ENCODE measurements around the gene FBXL7.

Gene FBXL7

GRCh38 chr5:15627109-15627508 lies 127.1 kb downstream of the FBXL7 start (continued):
- no peak for TF ChIP-seq ZFP30 (CRISPR knock-in tag; IDR thresholded peaks at IDR 0.05)
- TF ChIP-seq POU6F1 (CRISPR knock-in tag; IDR thresholded peaks at IDR 0.05; ENCODE audit: borderline replicate concordance, low read depth), result no peak
- TF ChIP-seq BACH2 (CRISPR knock-in tag; IDR thresholded peaks at IDR 0.05; ENCODE audit: borderline replicate concordance), result no peak
- TF ChIP-seq TCF4 (CRISPR knock-in tag; IDR thresholded peaks at IDR 0.05; ENCODE audit: borderline replicate concordance), result no peak
- TF ChIP-seq GLIS3 (CRISPR knock-in tag; IDR thresholded peaks at IDR 0.05), result no peak
- no peak for TF ChIP-seq PPARA (CRISPR knock-in tag; IDR thresholded peaks at IDR 0.05; ENCODE audit: borderline replicate concordance)
- TF ChIP-seq SNAI2 (CRISPR knock-in tag; IDR thresholded peaks at IDR 0.05), result no peak
- TF ChIP-seq ISL1 (CRISPR knock-in tag; IDR thresholded peaks at IDR 0.05), result no peak
- TF ChIP-seq ZNF8 (CRISPR knock-in tag; IDR thresholded peaks at IDR 0.05), result no peak

DNA sequence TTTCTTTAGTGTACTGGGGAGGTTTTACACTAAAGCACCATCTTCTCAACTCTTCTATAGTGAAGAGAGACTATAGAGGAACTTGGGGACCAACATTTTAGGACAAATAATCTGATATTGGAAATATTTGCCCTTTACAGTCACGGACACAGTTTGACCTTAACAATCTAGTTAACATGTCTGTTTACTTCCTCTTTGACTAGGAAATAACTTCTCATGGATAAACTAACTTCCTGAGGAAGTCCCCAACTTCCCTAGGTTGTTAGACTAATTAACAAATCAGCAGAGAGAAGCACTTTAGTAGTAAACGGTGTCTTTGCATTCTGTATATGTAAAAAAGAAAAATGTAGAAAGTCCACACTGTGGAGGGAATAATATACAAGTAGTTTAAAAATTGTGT lies 127.7 kb downstream of the FBXL7 start:
- TF ChIP-seq ZNF70 (CRISPR knock-in tag; IDR thresholded peaks at IDR 0.05), result no peak
- no peak for TF ChIP-seq SNAI2 (CRISPR knock-in tag; IDR thresholded peaks at IDR 0.05)
- no peak for TF ChIP-seq BACH2 (CRISPR knock-in tag; IDR thresholded peaks at IDR 0.05; ENCODE audit: borderline replicate concordance)
- no peak for TF ChIP-seq OSR1 (CRISPR knock-in tag; IDR thresholded peaks at IDR 0.05)
- no peak for TF ChIP-seq TCF4 (CRISPR knock-in tag; IDR thresholded peaks at IDR 0.05; ENCODE audit: borderline replicate concordance)
- no peak for TF ChIP-seq TSHZ2 (CRISPR knock-in tag; IDR thresholded peaks at IDR 0.05)
- no peak for TF ChIP-seq POU6F1 (CRISPR knock-in tag; IDR thresholded peaks at IDR 0.05; ENCODE audit: borderline replicate concordance, low read depth)
- no peak for TF ChIP-seq ISL1 (CRISPR knock-in tag; IDR thresholded peaks at IDR 0.05)
- no peak for TF ChIP-seq TOX (CRISPR knock-in tag; IDR thresholded peaks at IDR 0.05; ENCODE audit: borderline replicate concordance)
- TF ChIP-seq ARNTL (CRISPR knock-in tag; IDR thresholded peaks at IDR 0.05; ENCODE audit: borderline replicate concordance, low read depth), result no peak
- no peak for ATAC-seq

DNA sequence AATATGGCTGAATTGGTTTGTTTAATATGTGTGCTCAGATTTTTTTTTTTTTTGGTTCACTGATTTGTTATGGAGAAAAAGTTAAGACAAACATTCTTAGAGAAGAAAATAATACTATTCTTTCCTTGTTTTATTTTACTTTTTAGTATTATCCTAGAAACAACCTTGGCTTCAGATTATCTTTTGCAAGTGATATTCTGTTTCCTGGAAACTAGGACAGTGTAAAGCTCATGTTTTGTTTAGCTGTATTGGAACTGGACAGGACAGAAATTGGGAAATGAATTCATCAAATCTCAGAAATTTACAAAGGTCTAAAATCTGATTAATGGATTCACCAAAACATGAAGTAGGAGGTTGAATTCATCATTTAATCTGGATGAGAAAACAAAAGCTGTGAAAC lies 130.5 kb downstream of the FBXL7 start:
- ATAC-seq, result no peak
- TF ChIP-seq CSRNP3 (CRISPR knock-in tag; IDR thresholded peaks at IDR 0.05) (no peak), POU6F1 (CRISPR knock-in tag; IDR thresholded peaks at IDR 0.05; ENCODE audit: borderline replicate concordance, low read depth) (no peak), ARNTL (CRISPR knock-in tag; IDR thresholded peaks at IDR 0.05; ENCODE audit: borderline replicate concordance, low read depth) (no peak), ZC3H10 (CRISPR knock-in tag; IDR thresholded peaks at IDR 0.05) (no peak), OSR1 (CRISPR knock-in tag; IDR thresholded peaks at IDR 0.05) (no peak), ZFP3 (CRISPR knock-in tag; IDR thresholded peaks at IDR 0.05) (no peak), TCF4 (CRISPR knock-in tag; IDR thresholded peaks at IDR 0.05; ENCODE audit: borderline replicate concordance) (no peak), GLIS3 (CRISPR knock-in tag; IDR thresholded peaks at IDR 0.05) (no peak), PATZ1 (CRISPR knock-in tag; IDR thresholded peaks at IDR 0.05; ENCODE audit: borderline replicate concordance) (no peak)
